NB4 (cell line): ENCODE results near the gene PHACTR2.

Experiments used
- MYC ChIP-seq: IDR thresholded peaks from 2 replicates; pipeline ENCODE4 v1.6.1; 2011; ENCODE audit warnings: low read depth, low read length
- POLR2A ChIP-seq: IDR thresholded peaks from 2 replicates; pipeline ENCODE4 v1.6.1; 2011; ENCODE audit warnings: mild to moderate bottlenecking; ENCODE audit not compliant: insufficient read length; ENCODE audit errors: extremely low read depth
- TF ChIP-seq, protein P1 (sequence below): IDR thresholded peaks from one replicate; pipeline ENCODE4 v1.5.1; 2012; ENCODE audit warnings: low read depth, low read length
- TF ChIP-seq, protein P2 (sequence below): IDR thresholded peaks from 2 replicates; pipeline ENCODE4 v1.6.1; 2011; ENCODE audit warnings: low read depth, low read length

DNA sequence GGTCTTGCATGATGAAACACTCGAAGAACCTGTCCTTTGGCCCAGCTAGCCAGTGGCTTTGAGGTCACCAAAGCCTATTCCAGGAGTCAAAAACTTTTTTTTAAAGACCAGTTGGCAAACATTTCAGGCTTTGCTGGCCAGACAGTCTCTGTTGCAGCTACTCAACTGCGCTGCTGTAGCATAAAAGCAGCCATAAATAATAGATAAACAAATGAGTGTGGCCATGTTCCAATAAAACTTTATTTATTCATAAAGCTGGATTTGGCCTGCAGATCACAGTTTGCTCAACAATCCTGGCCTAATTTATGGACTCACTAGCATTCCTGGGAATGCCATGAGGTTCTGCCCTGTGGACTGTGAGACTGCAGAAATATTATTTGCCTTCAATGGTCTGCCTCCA is 96.6 kb downstream of the PHACTR2 start:
- TF ChIP-seq, protein P1, sequence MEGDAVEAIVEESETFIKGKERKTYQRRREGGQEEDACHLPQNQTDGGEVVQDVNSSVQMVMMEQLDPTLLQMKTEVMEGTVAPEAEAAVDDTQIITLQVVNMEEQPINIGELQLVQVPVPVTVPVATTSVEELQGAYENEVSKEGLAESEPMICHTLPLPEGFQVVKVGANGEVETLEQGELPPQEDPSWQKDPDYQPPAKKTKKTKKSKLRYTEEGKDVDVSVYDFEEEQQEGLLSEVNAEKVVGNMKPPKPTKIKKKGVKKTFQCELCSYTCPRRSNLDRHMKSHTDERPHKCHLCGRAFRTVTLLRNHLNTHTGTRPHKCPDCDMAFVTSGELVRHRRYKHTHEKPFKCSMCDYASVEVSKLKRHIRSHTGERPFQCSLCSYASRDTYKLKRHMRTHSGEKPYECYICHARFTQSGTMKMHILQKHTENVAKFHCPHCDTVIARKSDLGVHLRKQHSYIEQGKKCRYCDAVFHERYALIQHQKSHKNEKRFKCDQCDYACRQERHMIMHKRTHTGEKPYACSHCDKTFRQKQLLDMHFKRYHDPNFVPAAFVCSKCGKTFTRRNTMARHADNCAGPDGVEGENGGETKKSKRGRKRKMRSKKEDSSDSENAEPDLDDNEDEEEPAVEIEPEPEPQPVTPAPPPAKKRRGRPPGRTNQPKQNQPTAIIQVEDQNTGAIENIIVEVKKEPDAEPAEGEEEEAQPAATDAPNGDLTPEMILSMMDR: no peak
- TF ChIP-seq POLR2A: no peak
- no peak for TF ChIP-seq MYC
- TF ChIP-seq, protein P2, sequence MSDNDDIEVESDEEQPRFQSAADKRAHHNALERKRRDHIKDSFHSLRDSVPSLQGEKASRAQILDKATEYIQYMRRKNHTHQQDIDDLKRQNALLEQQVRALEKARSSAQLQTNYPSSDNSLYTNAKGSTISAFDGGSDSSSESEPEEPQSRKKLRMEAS: no peak
